Mammary epithelial cell (primary cell): ENCODE data around the gene CNRIP1.

Experiments
- EZH2 ChIP-seq: IDR thresholded peaks from 2 replicates; pipeline ENCODE4 v1.6.1; 2012; ENCODE audit warnings: low read length, inconsistent platforms, borderline replicate concordance
- TF ChIP-seq, protein P1 (sequence below), 2 donors: IDR thresholded peaks in 1 of 2; conservative IDR thresholded peaks in 1 of 2; 2 replicates each; pipeline ENCODE4 v1.5.1; 2011 to 2012; ENCODE audit warnings: inconsistent platforms in 2 of 2, low read length in 2 of 2, mild to moderate bottlenecking in 2 of 2, control low read depth in 1 of 2, low read depth in 1 of 2; ENCODE audit not compliant: insufficient read depth in 1 of 2; ENCODE audit errors: extremely low read depth in 1 of 2

DNA sequence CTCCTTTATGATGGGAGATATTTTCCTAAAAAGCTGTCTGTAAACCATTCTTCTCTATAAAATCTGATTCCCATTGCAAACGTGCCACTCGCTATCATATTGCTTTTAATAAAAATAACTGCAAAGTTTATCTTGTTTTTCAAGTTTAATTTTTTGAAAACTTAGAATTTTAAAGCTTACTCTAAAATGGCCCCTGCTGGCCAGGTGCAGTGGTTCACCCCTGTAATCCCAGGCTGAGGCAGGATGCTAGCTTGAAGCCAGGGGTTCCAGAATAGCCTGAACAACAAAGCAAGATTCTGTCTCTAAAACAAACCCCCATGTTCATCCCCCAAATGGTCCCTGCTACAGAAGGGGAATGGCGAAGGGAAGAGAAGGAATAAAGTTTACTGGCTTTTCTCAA, 25.6 kb downstream of the CNRIP1 start:
- TF ChIP-seq, protein P1, sequence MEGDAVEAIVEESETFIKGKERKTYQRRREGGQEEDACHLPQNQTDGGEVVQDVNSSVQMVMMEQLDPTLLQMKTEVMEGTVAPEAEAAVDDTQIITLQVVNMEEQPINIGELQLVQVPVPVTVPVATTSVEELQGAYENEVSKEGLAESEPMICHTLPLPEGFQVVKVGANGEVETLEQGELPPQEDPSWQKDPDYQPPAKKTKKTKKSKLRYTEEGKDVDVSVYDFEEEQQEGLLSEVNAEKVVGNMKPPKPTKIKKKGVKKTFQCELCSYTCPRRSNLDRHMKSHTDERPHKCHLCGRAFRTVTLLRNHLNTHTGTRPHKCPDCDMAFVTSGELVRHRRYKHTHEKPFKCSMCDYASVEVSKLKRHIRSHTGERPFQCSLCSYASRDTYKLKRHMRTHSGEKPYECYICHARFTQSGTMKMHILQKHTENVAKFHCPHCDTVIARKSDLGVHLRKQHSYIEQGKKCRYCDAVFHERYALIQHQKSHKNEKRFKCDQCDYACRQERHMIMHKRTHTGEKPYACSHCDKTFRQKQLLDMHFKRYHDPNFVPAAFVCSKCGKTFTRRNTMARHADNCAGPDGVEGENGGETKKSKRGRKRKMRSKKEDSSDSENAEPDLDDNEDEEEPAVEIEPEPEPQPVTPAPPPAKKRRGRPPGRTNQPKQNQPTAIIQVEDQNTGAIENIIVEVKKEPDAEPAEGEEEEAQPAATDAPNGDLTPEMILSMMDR (conservative IDR thresholded peaks at IDR 0.05 in 1 of 2, IDR thresholded peaks at IDR 0.05 in 1 of 2; ENCODE audit: extremely low read depth in 1 of 2, insufficient read depth in 1 of 2, low read depth in 1 of 2, low read length in 2 of 2), result peak; percentile 14 to 15
- TF ChIP-seq EZH2, result no peak
